T47D (cell line): ENCODE data around the gene ASB7.

Experiments used
- DNase-seq, 2 experiments: peaks; one replicate each; pipeline versions ENCODE4 v3.0.0 to v3.0.0-alpha.2; 2011 to 2012; ENCODE audit warnings: low read depth in 1 of 2, low spot score in 1 of 2
- JUND ChIP-seq: IDR thresholded peaks from 2 replicates; pipeline ENCODE4 v1.6.1; 2012; ENCODE audit warnings: low read depth
- in situ Hi-C: cut with HindIII; loops from 2 replicates; pipeline ENCODE4 v1.10.0; 2016; ENCODE audit warnings: low sequenced_read_pairs, low pct_unique_long_range_greater_than_20kb

Gene ASB7

DNA sequence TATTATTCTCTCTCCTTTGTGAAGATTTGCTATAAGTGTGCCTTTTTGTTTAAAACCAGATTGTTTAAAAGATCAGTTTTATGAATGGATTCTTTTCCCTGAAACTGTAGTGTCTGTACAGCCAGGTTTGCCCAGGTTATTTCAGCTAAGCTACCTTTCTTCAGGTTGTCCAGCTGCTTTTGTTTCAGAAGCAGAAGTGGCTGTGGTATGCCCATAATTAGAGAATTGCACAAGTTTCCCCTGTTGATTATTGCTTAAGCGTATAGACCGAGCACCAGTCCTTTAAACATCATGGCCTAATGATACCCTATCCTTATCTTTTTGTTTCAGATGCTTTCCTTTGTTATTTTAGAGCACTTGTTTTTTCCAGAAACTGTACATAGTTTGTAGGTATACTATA, 10.2 kb downstream of the ASB7 start:
- no peak for TF ChIP-seq JUND
- in situ Hi-C loops, result no loop called here
- no peak for DNase-seq

DNA sequence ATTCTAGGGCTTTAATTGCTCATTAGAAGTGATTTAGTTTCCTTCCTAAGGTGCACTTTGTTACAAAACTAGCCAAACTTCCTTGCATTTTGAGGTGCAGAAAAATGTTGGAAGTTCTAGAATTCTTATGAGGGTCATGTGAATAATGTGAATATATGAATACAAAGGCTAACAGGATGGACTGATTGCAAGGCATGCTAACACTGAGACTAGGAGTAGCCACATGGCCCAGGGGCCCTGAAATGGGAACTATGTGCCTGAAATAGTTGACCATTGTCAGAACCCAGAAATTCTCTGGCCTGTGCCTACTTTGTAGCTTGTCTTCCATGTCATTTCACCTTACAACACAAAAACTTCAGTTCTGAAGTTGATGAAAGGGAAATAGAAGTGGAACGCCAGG, 10.8 kb downstream of the ASB7 start:
- DNase-seq, result no peak
- in situ Hi-C loops, result no loop called here
- no peak for TF ChIP-seq JUND

DNA sequence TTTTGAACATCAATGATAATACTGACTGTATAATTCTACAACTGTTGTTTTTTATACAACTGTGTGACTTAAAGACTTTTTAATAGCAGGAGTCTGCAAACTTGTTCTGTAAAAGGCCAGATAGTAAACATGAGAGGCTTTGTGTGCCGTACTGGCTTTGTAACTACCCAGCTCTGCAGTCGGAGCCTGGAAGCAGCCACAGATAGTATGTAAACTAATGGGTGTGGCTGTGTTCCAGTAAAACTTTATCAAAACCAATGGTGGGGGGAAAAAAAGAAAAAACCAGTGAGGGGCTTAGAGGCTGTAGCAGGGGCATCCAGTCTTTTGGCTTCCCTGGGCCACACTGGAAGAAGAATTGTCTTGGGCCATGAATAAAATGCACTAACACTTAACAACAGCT, 11.9 kb downstream of the ASB7 start:
- TF ChIP-seq JUND, result no peak
- DNase-seq, result no peak
- in situ Hi-C loops, result no loop called here

- DNase-seq, result no peak
- TF ChIP-seq JUND, result no peak
- in situ Hi-C loops, result no loop called here
Observed at GRCh38 chr15:100614918-100615317, 12.5 kb downstream of the ASB7 start.

GRCh38 chr15:100615801-100616200, 13.4 kb downstream of the ASB7 start:
- TF ChIP-seq JUND, result no peak
- DNase-seq, result no peak
- in situ Hi-C loops, result no loop called here

- in situ Hi-C loops, result no loop called here
- DNase-seq, result no peak
Observed at GRCh38 chr15:100616700-100617099, 14.3 kb downstream of the ASB7 start.

DNA sequence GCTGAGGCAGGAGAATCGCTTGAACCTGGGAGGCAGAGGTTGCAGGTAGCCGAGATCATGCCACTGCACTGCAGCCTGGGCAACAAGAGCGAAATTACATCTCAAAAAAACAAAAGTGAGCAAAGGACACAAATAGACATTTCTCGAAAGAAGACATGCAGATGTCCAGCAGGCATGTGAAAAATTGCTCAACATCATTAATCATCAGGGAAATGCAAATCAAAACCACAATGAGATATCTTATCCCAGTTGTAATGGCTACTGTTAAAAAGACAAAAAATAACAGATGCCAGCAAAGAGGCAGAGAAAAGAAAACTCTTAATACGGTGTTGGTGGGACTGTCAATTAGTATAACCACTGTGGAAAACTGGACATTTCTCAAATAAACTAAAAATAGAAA, 20.9 kb downstream of the ASB7 start:
- in situ Hi-C loops, result no loop called here
- TF ChIP-seq JUND, result no peak
- no peak for DNase-seq

More at GRCh38 chr15:100616700-100617099, 14.3 kb downstream of the ASB7 start:
- no peak for TF ChIP-seq JUND

DNA sequence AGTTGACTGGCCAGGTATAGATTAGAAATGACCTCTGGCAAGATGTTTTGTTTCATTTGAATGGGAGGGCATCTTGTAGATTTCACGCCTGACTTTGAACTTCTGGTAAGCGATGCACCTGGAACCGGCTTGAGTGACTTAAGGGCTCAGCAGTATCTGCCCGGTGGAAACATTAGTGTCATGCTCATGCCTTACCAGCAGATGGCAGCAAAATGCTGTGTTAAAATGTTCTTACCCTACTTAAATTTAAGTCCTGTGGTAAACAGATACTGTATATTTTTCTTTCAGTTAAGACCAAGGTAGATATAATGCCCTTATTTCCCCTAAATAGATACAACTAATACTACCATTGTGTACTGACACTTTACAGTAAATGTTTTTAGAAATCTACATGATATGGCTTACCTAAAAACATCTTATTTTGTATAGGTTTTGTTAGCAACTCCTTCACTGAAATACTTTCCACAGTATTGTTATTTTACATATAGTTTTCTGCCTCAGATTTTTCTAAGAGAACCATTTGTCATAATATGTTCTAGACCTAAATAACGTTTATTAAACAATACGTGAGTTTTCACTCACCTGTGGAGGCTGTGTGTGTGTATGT, 25.5 kb downstream of the ASB7 start:
- TF ChIP-seq JUND, result no peak
- in situ Hi-C loops, result no loop called here
- peak; percentile 31 to 80 for DNase-seq

GRCh38 chr15:100628746-100629145, 26.4 kb downstream of the ASB7 start:
- no peak for TF ChIP-seq JUND
- in situ Hi-C loops, result no loop called here
- DNase-seq, result no peak

GRCh38 chr15:100631831-100632230, 29.4 kb downstream of the ASB7 start:
- TF ChIP-seq JUND, result no peak
- in situ Hi-C loops, result no loop called here
- no peak for DNase-seq

DNA sequence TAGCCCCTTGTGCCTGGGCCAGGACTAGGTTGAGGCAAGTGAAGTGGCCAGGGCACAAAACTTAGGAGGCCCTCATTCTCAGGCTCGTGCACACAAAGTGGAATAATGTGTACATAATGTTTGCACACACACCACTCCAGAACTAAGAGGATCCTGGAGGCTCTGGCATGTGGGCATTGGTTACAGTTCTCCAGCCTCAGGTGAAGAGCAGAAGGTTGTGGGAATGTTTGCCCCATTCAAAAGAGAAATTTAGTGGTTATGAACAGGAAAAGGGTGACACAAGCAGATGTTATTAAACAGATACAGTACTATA, 31.3 kb downstream of the ASB7 start:
- TF ChIP-seq JUND, result no peak
- in situ Hi-C loops, result no loop called here
- no peak for DNase-seq

DNA sequence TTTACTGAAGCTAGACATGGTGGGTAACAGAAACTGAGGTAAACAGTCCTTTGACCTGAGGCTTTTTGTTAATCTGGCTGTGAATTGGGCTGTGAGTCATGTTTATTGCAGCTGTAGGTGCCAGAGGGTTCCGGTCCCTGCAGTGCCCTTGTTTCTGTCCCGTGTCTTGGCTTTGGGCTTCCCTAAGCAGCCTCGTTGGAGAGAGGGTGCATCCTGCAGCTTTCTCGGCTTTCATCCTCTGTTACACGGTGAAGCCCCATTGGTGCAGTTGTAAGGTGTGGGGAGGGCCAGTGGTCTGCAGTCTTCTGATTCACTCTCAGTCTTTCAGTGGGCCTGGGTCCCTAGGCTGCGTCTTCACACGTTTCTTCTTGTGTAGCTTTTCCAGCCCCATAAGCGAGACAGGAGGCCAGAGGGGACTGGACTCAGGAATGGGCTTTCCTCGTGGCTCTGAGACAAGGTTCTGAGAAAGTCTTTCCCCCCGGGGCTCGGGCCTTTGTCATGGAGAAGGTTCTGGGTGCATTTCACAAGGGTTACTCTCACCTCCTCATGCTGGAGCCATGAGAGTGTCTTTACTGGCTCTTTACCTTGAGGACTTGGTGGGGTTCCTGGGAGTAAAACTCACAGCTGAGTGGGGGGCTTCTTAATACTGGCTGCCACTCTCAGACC, 33.1 kb downstream of the ASB7 start:
- TF ChIP-seq JUND, result no peak
- DNase-seq, result no peak
- in situ Hi-C loops, result no loop called here

- no peak for TF ChIP-seq JUND
- DNase-seq, result no peak
- in situ Hi-C loops, result no loop called here
Observed at GRCh38 chr15:100638177-100638730, 35.9 kb downstream of the ASB7 start.
